Bronchial epithelial cell (primary cell): ENCODE results near the gene VSTM2B. TPM values are rescaled to one million over a fixed set of nuclear protein-coding genes. Genes with fewer than 3 reads are reported as not detected.

ENCODE experiments used
- DNase-seq: peaks from one replicate; pipeline ENCODE4 v3.0.0-alpha.2; 2010; ENCODE audit warnings: low read depth
- FAIRE-seq: peaks from 2 replicates; lab custom pipeline; 2011; peaks lifted over from hg19 to GRCh38; lab: Jason Lieb, UNC
- H3K27me3 ChIP-seq: 2 replicates; pipeline ENCODE4 v1.5.1; 2011; ENCODE audit warnings: low read length; ENCODE audit not compliant: control insufficient read depth, insufficient read depth
- H3K36me3 ChIP-seq: 2 replicates; pipeline ENCODE4 v1.5.1; 2011; ENCODE audit warnings: low read length; ENCODE audit not compliant: control insufficient read depth, insufficient read depth
- H3K4me3 ChIP-seq: 2 replicates; pipeline ENCODE4 v1.5.1; 2011; ENCODE audit warnings: mild to moderate bottlenecking, low read depth, low read length, control low read depth
- CTCF ChIP-seq: IDR thresholded peaks from 2 replicates; pipeline ENCODE4 v1.5.1; 2011; ENCODE audit warnings: mild to moderate bottlenecking, moderate library complexity, low read length, control low read depth, inconsistent platforms; ENCODE audit not compliant: insufficient read depth, severe bottlenecking
- total RNA-seq: library from RNA; depleted of rRNA; stranded (reverse); fragments of >200 nt; gene quantifications from 2 replicates; pipeline ENCODE4 v1.2.1, GENCODE V29; 2014

Gene VSTM2B
- not detected in 2 replicates for total RNA-seq

GRCh38 chr19:29525901-29526729 lies at the start of gene VSTM2B:
Gene VSTM2B (plus strand): TSS chr19:29525994. CDS start chr19:29526584, 590 bp downstream.
- FAIRE-seq (no peak), DNase-seq (no peak)
- H3K27me3 ChIP-seq = peaks cover 46% of the 10 kb centered on the region
- TF ChIP-seq CTCF = no peak
- H3K4me3 ChIP-seq = no peak within 1 kb of the TSS
- H3K36me3 ChIP-seq = no peaks in the 10 kb centered on the region

DNA sequence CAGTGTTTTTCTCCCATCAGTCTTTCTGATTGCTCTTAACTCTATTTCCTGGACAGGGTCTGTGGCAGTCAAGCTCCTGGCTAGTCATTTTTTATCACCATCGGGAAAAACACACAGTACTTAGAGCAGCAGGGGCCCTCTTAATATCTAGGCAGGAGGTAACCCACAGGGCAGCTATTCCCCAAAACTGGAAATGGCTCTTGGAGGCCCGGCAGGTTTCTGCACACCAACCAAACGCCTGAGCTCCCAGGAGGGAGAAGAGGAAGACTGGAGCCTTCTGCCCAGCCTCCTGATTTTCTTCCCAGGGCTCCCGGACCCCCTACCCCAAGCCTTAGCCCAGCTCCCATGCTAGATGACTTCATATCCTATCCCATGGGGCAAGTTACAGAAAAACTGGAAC lies 49.3 kb upstream of the VSTM2B start:
- H3K36me3 ChIP-seq = no peaks in the 10 kb centered on the region
- no peak for DNase-seq
- no peak for TF ChIP-seq CTCF
- no peak for FAIRE-seq
- no peaks in the 10 kb centered on the region for H3K27me3 ChIP-seq
- H3K4me3 ChIP-seq = no peak overlapping the region

GRCh38 chr19:29477831-29478577 lies 47.8 kb upstream of the VSTM2B start:
- H3K36me3 ChIP-seq = no peaks in the 10 kb centered on the region
- FAIRE-seq = no peak

DNA sequence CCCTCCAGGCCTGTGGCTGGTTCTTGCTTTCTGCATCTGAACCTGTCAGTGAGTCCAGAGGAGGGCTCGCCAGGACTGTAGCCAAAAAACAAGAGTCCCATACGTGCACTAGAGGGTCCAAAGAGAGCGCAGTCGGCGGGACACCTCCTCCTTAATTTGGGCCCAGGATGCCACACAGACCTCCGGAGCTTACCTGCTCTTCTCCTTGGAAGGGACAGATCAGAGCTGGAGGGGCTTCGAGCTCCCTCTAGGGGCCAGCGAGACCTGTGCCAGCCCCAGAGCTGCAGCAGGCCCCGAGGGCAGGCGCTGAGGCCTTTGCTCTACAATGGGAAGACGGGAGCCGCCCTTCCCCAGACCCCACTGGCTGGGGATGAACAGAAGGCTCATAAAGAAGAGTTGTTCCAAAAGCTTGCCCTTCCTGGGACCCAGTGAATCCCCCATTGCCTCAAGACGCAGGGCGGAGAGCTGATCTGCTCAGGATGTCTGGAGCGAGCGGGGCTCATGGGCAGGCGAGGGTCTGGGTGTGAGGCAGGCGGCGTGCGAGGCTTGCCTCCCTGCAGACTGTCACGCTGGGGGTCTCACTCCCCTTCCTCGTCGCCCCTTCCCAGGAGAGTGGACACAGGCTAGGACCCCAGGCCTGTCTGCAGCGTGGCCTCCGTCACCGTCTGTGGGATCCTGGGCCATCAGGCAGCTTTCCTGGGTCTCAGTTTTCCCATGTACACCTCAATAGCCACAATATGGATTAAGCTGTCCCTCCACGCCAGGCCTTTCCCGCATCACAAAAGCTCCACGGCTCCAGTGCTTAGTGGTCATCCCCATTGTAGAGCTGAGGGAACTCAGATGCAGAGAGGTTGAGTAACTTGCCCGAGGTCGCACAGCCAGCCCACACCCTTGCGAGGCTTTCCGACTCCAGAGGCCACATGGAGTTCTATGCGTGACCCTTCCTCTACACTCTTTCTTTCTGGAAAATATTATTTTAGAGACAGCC lies 46.9 kb upstream of the VSTM2B start:
- Histone ChIP-seq H3K36me3 (no peaks in the 10 kb centered on the region), H3K27me3 (no peaks in the 10 kb centered on the region), H3K4me3 (no peak overlapping the region)
- FAIRE-seq (no peak), DNase-seq (no peak)
- no peak for TF ChIP-seq CTCF

More at GRCh38 chr19:29477831-29478577, 47.8 kb upstream of the VSTM2B start:
- Histone ChIP-seq H3K4me3 (no peak overlapping the region), H3K27me3 (no peaks in the 10 kb centered on the region)
- no peak for DNase-seq
- no peak for TF ChIP-seq CTCF

DNA sequence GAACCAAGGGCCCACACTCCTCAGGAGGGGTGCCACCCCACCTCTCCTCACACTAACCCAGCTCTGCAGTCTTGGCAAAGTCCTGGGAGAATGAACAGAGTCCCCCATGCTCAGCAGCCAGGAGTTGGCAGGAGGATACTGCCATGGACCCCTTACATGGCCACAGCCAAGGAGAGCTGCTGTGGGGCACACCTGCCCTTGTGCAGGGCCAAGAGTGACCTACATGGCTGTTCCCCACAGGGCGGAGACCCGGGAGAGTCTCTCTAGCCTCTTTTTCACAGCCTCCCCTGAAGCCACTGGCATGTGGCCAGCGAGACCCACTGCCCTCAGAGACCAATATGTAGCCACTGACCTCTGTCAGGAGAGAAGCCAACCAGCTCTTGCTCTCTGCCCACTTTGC lies 45.9 kb upstream of the VSTM2B start:
- no peak overlapping the region for H3K4me3 ChIP-seq
- no peak for TF ChIP-seq CTCF
- DNase-seq = no peak

More for the DNA sequence above, 45.9 kb upstream of the VSTM2B start:
- no peaks in the 10 kb centered on the region for H3K27me3 ChIP-seq
- no peaks in the 10 kb centered on the region for H3K36me3 ChIP-seq
- no peak for FAIRE-seq
